G401.6 (cell line): ENCODE results near the gene DPEP1.
A peak's percentile ranks its signal among the peaks of the same experiment; 100 is the strongest.
"Not testable (repeated sequence)": the region's sequence is repeated elsewhere in the genome, so short reads cannot be mapped to it uniquely, and the experiment has no call there.

ENCODE experiments used
- FAIRE-seq: peaks from 2 replicates; lab custom pipeline; 2012; peaks lifted over from hg19 to GRCh38; lab: Jason Lieb, UNC

Gene DPEP1

GRCh38 chr16:89653656-89654295 is 40.3 kb downstream of the DPEP1 start:
- FAIRE-seq, result no peak

GRCh38 chr16:89655062-89655643 is 41.7 kb downstream of the DPEP1 start:
- no peak for FAIRE-seq

GRCh38 chr16:89656435-89657121 is 43.1 kb downstream of the DPEP1 start:
- no peak for FAIRE-seq

GRCh38 chr16:89657442-89658220 is 44.2 kb downstream of the DPEP1 start, which contains the start of the genes CHMP1A and SPATA33:
TSS of gene CHMP1A (minus strand) at chr16:89657708. CDS start at chr16:89657588, 120 bp downstream.
TSS of gene SPATA33 (plus strand) at chr16:89657836. CDS start at chr16:89657912, 76 bp downstream.
- no peak for FAIRE-seq

- no peak for FAIRE-seq
Measured at GRCh38 chr16:89658221-89658879, 44.9 kb downstream of the DPEP1 start.

- no peak for FAIRE-seq
Measured at GRCh38 chr16:89660146-89660545, 46.7 kb downstream of the DPEP1 start.

GRCh38 chr16:89661215-89661614 is 47.8 kb downstream of the DPEP1 start:
- FAIRE-seq, result no peak

GRCh38 chr16:89664238-89664637 is 50.8 kb downstream of the DPEP1 start:
- FAIRE-seq, result not testable (repeated sequence)

GRCh38 chr16:89667000-89667399 is 53.6 kb downstream of the DPEP1 start:
- peak; percentile 34 for FAIRE-seq

- FAIRE-seq, result no peak
Measured at GRCh38 chr16:89667633-89668032, 54.2 kb downstream of the DPEP1 start.

GRCh38 chr16:89668790-89669158 is 55.3 kb downstream of the DPEP1 start:
- no peak for FAIRE-seq

- no peak for FAIRE-seq
Measured at GRCh38 chr16:89669755-89670154, 56.3 kb downstream of the DPEP1 start.

- FAIRE-seq, result no peak
Measured at GRCh38 chr16:89670496-89671431, 57.3 kb downstream of the DPEP1 start.

GRCh38 chr16:89671565-89671964 is 58.1 kb downstream of the DPEP1 start:
- FAIRE-seq, result not testable (repeated sequence)

- FAIRE-seq, result no peak
Measured at GRCh38 chr16:89672177-89672941, 58.9 kb downstream of the DPEP1 start.

GRCh38 chr16:89678258-89678657 is 64.8 kb downstream of the DPEP1 start:
- FAIRE-seq, result no peak

GRCh38 chr16:89685916-89686315 is 72.5 kb downstream of the DPEP1 start:
- FAIRE-seq, result no peak

GRCh38 chr16:89686520-89687091 is 73.2 kb downstream of the DPEP1 start, which contains the start of gene CDK10:
TSS of gene CDK10 (plus strand) at chr16:89686689. CDS start at chr16:89686711, 22 bp downstream.
- no peak for FAIRE-seq

GRCh38 chr16:89687092-89687940 is 73.9 kb downstream of the DPEP1 start:
- FAIRE-seq, result no peak
